Measurements from ENCODE around the gene PLA2G4D. TPM values are rescaled to one million over a fixed set of nuclear protein-coding genes. Genes with fewer than 3 reads are reported as not detected.

PLA2G4D gene
- total RNA-seq, 1 experiment from 2014 or later: 0.24 TPM

DNA sequence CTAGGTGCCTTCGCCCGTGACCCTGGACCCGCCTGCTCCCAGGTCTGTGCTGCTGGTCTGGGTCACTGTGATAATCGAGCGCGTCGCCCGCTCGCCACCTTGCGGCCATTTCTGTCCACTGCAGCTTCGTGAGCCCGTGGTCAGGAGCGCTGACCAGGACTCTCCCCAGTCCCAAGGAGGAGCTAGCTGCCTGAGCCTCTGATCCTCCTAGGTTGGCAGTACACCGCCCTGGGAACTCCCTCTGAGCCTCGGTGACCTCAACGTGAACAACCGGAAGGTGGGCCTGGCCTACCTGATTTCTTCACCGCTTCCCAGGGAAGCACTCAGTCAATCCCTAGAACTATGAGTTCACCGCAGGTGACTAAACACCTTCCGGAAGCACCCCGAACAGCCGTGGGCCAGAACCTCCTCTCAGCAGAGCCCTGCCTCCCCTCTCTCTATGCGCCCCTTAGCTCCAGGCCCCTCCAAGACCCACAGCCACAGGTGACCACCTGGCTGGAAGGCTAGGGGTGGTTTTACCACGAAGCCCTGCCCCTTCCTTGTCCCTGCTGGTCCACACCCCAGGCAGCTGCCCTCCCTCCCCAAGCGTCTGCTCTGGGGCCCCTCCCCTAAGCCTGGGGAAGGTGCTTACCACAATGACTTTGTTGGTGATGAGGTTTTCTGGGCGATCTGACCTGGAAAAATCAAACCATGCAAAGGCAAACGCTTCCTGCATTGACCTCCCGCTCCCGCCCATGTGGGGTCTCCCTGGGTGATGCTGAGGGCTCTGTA is 9.7 kb downstream of the PLA2G4D start:
- TF ChIP-seq, protein P1, sequence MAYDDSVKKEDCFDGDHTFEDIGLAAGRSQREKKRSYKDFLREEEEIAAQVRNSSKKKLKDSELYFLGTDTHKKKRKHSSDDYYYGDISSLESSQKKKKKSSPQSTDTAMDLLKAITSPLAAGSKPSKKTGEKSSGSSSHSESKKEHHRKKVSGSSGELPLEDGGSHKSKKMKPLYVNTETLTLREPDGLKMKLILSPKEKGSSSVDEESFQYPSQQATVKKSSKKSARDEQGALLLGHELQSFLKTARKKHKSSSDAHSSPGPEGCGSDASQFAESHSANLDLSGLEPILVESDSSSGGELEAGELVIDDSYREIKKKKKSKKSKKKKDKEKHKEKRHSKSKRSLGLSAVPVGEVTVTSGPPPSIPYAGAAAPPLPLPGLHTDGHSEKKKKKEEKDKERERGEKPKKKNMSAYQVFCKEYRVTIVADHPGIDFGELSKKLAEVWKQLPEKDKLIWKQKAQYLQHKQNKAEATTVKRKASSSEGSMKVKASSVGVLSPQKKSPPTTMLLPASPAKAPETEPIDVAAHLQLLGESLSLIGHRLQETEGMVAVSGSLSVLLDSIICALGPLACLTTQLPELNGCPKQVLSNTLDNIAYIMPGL (CRISPR knock-in tag; IDR thresholded peaks at IDR 0.05): 0 out of 2 replicates have a peak, but pooled peaks have one; percentile 44
- TF ChIP-seq, protein P2, sequence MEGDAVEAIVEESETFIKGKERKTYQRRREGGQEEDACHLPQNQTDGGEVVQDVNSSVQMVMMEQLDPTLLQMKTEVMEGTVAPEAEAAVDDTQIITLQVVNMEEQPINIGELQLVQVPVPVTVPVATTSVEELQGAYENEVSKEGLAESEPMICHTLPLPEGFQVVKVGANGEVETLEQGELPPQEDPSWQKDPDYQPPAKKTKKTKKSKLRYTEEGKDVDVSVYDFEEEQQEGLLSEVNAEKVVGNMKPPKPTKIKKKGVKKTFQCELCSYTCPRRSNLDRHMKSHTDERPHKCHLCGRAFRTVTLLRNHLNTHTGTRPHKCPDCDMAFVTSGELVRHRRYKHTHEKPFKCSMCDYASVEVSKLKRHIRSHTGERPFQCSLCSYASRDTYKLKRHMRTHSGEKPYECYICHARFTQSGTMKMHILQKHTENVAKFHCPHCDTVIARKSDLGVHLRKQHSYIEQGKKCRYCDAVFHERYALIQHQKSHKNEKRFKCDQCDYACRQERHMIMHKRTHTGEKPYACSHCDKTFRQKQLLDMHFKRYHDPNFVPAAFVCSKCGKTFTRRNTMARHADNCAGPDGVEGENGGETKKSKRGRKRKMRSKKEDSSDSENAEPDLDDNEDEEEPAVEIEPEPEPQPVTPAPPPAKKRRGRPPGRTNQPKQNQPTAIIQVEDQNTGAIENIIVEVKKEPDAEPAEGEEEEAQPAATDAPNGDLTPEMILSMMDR (IDR thresholded peaks at IDR 0.05): peak; percentile 94
- TF ChIP-seq, protein P3, sequence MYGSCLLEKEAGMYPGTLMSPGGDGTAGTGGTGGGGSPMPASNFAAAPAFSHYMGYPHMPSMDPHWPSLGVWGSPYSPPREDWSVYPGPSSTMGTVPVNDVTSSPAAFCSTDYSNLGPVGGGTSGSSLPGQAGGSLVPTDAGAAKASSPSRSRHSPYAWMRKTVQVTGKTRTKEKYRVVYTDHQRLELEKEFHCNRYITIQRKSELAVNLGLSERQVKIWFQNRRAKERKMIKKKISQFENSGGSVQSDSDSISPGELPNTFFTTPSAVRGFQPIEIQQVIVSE (CRISPR knock-in tag; IDR thresholded peaks at IDR 0.05; ENCODE audit: borderline replicate concordance): no peak
- TF ChIP-seq ZNF671 (CRISPR knock-in tag; IDR thresholded peaks at IDR 0.05): no peak
- TF ChIP-seq RELA (CRISPR knock-in tag; IDR thresholded peaks at IDR 0.05; ENCODE audit: borderline replicate concordance): no peak
- no peak for TF ChIP-seq ETV6 (CRISPR knock-in tag; IDR thresholded peaks at IDR 0.05)
- TF ChIP-seq, protein P4, sequence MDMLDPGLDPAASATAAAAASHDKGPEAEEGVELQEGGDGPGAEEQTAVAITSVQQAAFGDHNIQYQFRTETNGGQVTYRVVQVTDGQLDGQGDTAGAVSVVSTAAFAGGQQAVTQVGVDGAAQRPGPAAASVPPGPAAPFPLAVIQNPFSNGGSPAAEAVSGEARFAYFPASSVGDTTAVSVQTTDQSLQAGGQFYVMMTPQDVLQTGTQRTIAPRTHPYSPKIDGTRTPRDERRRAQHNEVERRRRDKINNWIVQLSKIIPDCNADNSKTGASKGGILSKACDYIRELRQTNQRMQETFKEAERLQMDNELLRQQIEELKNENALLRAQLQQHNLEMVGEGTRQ (CRISPR knock-in tag; IDR thresholded peaks at IDR 0.05): no peak
- TF ChIP-seq JUN (CRISPR knock-in tag; IDR thresholded peaks at IDR 0.05): no peak
- TF ChIP-seq, protein P5, sequence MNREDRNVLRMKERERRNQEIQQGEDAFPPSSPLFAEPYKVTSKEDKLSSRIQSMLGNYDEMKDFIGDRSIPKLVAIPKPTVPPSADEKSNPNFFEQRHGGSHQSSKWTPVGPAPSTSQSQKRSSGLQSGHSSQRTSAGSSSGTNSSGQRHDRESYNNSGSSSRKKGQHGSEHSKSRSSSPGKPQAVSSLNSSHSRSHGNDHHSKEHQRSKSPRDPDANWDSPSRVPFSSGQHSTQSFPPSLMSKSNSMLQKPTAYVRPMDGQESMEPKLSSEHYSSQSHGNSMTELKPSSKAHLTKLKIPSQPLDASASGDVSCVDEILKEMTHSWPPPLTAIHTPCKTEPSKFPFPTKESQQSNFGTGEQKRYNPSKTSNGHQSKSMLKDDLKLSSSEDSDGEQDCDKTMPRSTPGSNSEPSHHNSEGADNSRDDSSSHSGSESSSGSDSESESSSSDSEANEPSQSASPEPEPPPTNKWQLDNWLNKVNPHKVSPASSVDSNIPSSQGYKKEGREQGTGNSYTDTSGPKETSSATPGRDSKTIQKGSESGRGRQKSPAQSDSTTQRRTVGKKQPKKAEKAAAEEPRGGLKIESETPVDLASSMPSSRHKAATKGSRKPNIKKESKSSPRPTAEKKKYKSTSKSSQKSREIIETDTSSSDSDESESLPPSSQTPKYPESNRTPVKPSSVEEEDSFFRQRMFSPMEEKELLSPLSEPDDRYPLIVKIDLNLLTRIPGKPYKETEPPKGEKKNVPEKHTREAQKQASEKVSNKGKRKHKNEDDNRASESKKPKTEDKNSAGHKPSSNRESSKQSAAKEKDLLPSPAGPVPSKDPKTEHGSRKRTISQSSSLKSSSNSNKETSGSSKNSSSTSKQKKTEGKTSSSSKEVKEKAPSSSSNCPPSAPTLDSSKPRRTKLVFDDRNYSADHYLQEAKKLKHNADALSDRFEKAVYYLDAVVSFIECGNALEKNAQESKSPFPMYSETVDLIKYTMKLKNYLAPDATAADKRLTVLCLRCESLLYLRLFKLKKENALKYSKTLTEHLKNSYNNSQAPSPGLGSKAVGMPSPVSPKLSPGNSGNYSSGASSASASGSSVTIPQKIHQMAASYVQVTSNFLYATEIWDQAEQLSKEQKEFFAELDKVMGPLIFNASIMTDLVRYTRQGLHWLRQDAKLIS (CRISPR knock-in tag; IDR thresholded peaks at IDR 0.05; ENCODE audit: borderline replicate concordance): no peak
- TF ChIP-seq FOXK1 (CRISPR knock-in tag; IDR thresholded peaks at IDR 0.05): no peak
- ATAC-seq (peak; percentile 85), DNase-seq (ENCODE audit: low spot score) (peak; percentile 85)
- Mint-ChIP-seq H3K27ac (no peak overlapping the region), H3K9me3 (no peaks in the 10 kb centered on the region), H3K27me3 (ENCODE audit: low read depth) (no peaks in the 10 kb centered on the region; the same call in 1 of the 2 replicates), H3K36me3 (no peaks in the 10 kb centered on the region), H3K4me3 (no peak overlapping the region), H3K4me1 (peaks cover 26% of the 10 kb centered on the region)
- POLR2A ChIA-PET: no interaction called here
- CTCF ChIA-PET: interaction anchor here (0.5 to 10.6 kb wide), 51 partner anchors 9 to 1495 kb away, joined by 3 to 164 read pairs (median 6); partner anchors contain the start of genes EHD4, MAPKBP1, PLA2G4D and PLA2G4F

DNA sequence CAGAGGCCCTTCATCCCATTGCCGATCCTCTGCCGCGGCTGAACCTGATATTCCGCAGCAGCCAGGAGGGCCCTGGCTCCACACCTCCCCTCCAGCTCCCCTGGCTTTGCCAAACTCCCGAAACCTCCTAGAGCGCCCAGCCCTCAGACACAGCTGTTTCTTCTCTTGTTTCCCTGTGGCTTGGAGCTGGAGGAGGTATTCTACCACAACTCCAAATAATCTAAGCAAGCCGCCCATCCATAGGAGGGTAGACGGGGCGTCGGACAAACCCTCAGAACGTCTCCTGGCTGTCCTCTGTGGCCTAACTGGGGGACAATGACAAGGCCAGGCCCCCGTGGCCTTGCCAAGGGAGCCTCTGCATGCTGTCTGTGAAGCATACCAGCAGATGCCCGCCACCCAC is 10.4 kb downstream of the PLA2G4D start:
- ATAC-seq: no peak
- ChIA-PET POLR2A (no interaction called here), CTCF (interaction anchor here (0.5 to 10.6 kb wide), 48 partner anchors 10 to 1494 kb away, joined by 3 to 164 read pairs (median 6); partner anchors contain the start of genes EHD4, MAPKBP1, PLA2G4D and PLA2G4F)
- Mint-ChIP-seq H3K4me3 (no peak overlapping the region), H3K4me1 (peaks cover 32% of the 10 kb centered on the region), H3K9me3 (no peaks in the 10 kb centered on the region), H3K27ac (no peak overlapping the region), H3K27me3 (ENCODE audit: low read depth) (no peaks in the 10 kb centered on the region), H3K36me3 (no peaks in the 10 kb centered on the region)
- TF ChIP-seq ZNF416 (CRISPR knock-in tag; IDR thresholded peaks at IDR 0.05) (no peak), FOXK1 (CRISPR knock-in tag; IDR thresholded peaks at IDR 0.05) (no peak)
- DNase-seq (ENCODE audit: low spot score): no peak

DNA sequence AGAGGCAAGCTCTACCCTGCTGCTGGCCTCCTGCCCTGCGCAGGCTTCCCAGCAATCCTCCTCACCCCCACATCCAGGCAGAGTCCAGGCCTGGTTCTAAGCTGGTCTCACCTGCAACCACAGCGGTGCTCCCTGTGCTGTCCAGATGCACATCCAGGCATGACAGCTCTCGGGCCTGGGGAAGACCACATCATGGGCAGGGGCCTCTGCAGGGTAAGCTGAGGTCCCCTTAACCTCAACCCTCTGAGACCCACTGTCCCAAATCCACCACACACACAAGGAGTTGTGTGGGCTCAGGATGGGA is 10.8 kb downstream of the PLA2G4D start:
- no peaks in the 10 kb centered on the region for H3K9me3 Mint-ChIP-seq
- no peaks in the 10 kb centered on the region for H3K36me3 Mint-ChIP-seq
- DNase-seq (ENCODE audit: low spot score) (no peak), ATAC-seq (no peak)
- H3K4me1 Mint-ChIP-seq: peaks cover 32% of the 10 kb centered on the region
- H3K27me3 Mint-ChIP-seq (ENCODE audit: low read depth): no peaks in the 10 kb centered on the region
- ChIA-PET POLR2A (no interaction called here), CTCF (interaction anchor here (0.9 to 10.6 kb wide), 25 partner anchors 10 to 310 kb away, joined by 3 to 164 read pairs (median 11); partner anchors contain the start of genes MAPKBP1 and PLA2G4D)
- TF ChIP-seq, protein P6, sequence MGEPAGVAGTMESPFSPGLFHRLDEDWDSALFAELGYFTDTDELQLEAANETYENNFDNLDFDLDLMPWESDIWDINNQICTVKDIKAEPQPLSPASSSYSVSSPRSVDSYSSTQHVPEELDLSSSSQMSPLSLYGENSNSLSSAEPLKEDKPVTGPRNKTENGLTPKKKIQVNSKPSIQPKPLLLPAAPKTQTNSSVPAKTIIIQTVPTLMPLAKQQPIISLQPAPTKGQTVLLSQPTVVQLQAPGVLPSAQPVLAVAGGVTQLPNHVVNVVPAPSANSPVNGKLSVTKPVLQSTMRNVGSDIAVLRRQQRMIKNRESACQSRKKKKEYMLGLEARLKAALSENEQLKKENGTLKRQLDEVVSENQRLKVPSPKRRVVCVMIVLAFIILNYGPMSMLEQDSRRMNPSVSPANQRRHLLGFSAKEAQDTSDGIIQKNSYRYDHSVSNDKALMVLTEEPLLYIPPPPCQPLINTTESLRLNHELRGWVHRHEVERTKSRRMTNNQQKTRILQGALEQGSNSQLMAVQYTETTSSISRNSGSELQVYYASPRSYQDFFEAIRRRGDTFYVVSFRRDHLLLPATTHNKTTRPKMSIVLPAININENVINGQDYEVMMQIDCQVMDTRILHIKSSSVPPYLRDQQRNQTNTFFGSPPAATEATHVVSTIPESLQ (CRISPR knock-in tag; IDR thresholded peaks at IDR 0.05): no peak
- TF ChIP-seq NR1H2 (CRISPR knock-in tag; IDR thresholded peaks at IDR 0.05): no peak
- TF ChIP-seq, protein P7, sequence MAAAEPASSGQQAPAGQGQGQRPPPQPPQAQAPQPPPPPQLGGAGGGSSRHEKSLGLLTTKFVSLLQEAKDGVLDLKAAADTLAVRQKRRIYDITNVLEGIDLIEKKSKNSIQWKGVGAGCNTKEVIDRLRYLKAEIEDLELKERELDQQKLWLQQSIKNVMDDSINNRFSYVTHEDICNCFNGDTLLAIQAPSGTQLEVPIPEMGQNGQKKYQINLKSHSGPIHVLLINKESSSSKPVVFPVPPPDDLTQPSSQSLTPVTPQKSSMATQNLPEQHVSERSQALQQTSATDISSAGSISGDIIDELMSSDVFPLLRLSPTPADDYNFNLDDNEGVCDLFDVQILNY (CRISPR knock-in tag; IDR thresholded peaks at IDR 0.05): no peak
- no peak overlapping the region for H3K4me3 Mint-ChIP-seq
- no peak overlapping the region for H3K27ac Mint-ChIP-seq
